NB4 (cell line): Measurements from ENCODE around the gene TMCC3.

Source experiments
- TF ChIP-seq, protein P1 (sequence below): IDR thresholded peaks from one replicate; pipeline ENCODE4 v1.5.1; 2012; ENCODE audit warnings: low read depth, low read length
- TF ChIP-seq, protein P2 (sequence below): IDR thresholded peaks from 2 replicates; pipeline ENCODE4 v1.6.1; 2011; ENCODE audit warnings: low read depth, low read length

DNA sequence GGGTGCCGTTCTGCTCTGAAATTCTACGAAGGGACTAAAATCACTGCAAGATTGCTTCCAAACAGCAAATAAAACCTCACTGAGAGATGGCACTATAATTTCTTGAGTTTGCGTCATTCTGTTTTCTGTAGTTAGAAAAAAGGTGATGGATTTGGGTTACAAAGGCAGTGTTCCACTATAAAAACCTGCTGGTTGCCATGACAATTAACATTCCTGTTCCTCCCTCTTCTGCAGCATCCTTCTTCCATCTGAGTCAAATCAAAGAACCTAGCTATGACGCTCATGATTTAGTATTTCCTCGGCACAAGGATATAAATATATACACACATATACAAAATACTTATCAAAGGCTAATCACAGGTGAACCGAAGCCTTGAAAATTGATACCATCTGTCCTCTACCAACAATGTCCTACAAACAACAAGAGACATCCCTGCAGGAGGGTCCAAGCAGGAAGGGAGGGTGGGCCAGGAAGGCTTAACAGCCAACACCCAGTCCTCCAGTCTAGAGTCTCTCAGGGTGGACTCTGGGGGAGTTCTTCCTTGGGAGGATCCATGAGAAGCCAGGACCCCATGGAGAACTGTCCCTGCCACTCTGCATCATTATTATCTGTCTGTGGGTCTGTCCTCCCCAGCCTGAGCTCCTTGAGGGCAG lies 21.4 kb downstream of the TMCC3 start:
- TF ChIP-seq, protein P1, sequence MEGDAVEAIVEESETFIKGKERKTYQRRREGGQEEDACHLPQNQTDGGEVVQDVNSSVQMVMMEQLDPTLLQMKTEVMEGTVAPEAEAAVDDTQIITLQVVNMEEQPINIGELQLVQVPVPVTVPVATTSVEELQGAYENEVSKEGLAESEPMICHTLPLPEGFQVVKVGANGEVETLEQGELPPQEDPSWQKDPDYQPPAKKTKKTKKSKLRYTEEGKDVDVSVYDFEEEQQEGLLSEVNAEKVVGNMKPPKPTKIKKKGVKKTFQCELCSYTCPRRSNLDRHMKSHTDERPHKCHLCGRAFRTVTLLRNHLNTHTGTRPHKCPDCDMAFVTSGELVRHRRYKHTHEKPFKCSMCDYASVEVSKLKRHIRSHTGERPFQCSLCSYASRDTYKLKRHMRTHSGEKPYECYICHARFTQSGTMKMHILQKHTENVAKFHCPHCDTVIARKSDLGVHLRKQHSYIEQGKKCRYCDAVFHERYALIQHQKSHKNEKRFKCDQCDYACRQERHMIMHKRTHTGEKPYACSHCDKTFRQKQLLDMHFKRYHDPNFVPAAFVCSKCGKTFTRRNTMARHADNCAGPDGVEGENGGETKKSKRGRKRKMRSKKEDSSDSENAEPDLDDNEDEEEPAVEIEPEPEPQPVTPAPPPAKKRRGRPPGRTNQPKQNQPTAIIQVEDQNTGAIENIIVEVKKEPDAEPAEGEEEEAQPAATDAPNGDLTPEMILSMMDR, result no peak
- TF ChIP-seq, protein P2, sequence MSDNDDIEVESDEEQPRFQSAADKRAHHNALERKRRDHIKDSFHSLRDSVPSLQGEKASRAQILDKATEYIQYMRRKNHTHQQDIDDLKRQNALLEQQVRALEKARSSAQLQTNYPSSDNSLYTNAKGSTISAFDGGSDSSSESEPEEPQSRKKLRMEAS, result no peak
